Epithelial cell of esophagus (primary cell): ENCODE measurements around the gene TMEM167B.

Experiments used
- DNase-seq: peaks from one replicate; pipeline ENCODE4 v3.0.0; 2010; ENCODE audit warnings: low read depth
- H3K4me3 ChIP-seq: 2 replicates; pipeline ENCODE4 v1.5.1; 2011; ENCODE audit warnings: mild to moderate bottlenecking, low read length, control low read depth
- TF ChIP-seq, protein P1 (sequence below): IDR thresholded peaks from 2 replicates; pipeline ENCODE4 v1.5.1; 2011; ENCODE audit warnings: low read depth, mild to moderate bottlenecking, low read length, control low read depth, inconsistent platforms; ENCODE audit not compliant: insufficient read depth; ENCODE audit errors: missing control alignments

TMEM167B gene

DNA sequence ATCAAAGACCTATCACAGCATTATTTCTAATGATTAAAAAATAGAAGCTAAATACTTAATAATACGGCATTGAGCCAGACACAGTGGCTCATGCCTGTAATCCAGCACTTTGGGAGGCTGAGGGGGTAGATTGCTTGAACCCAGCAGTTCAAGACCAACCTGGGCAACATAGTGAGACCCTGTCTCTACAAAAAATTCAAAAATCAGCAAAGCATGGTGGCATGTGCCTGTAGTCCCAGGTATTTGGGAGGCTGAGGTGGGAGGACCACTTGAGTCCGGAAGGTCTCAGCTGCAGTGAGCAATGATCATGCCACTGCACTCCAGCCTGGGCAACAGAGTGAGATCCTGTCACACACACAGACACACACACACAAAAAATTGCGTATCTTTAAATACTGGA, 25.4 kb upstream of the TMEM167B start:
- no peak for DNase-seq
- TF ChIP-seq, protein P1, sequence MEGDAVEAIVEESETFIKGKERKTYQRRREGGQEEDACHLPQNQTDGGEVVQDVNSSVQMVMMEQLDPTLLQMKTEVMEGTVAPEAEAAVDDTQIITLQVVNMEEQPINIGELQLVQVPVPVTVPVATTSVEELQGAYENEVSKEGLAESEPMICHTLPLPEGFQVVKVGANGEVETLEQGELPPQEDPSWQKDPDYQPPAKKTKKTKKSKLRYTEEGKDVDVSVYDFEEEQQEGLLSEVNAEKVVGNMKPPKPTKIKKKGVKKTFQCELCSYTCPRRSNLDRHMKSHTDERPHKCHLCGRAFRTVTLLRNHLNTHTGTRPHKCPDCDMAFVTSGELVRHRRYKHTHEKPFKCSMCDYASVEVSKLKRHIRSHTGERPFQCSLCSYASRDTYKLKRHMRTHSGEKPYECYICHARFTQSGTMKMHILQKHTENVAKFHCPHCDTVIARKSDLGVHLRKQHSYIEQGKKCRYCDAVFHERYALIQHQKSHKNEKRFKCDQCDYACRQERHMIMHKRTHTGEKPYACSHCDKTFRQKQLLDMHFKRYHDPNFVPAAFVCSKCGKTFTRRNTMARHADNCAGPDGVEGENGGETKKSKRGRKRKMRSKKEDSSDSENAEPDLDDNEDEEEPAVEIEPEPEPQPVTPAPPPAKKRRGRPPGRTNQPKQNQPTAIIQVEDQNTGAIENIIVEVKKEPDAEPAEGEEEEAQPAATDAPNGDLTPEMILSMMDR, result no peak

DNA sequence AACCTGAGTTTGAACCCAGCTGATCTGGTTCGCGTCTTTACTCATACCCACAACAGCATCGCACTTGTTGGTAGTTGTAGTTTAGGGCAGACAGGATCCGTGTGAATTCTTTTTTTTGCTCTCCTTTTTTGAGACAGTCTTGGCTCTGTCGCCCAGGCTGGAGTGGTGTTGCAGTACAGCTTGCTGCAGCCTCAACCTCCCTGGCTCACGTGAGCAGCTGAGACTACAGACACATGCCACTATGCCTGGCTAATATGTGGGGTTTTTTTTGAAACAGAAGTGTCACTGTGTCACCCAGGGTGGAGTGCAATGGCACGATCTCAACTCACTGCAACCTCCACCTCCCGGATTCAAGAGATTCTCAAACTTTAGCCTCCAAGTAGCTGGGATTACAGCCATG, 22.7 kb upstream of the TMEM167B start:
- no peak overlapping the region for H3K4me3 ChIP-seq
- TF ChIP-seq, protein P1, result no peak
- no peak for DNase-seq

More for the DNA sequence above, 25.4 kb upstream of the TMEM167B start:
- no peak overlapping the region for H3K4me3 ChIP-seq

DNA sequence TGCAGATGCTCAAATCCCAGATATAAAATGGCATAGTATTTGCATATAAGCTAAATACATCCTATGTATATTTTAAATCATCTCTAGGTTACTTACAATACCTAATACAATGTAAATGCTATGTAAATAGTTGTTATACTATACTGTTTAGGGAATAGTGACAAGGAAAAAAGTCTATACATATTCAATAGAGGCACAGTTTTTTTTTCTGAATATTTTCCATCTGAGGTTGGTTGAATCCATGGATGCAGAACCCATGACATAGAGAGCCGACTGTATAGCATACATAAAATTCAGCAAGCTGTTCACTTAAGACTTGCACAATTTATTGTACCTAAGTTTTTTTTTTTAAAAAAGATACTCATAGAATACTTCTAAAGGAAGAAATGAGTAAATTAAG, 21.3 kb upstream of the TMEM167B start:
- TF ChIP-seq, protein P1, result no peak
- H3K4me3 ChIP-seq, result no peak overlapping the region
- DNase-seq, result no peak

DNA sequence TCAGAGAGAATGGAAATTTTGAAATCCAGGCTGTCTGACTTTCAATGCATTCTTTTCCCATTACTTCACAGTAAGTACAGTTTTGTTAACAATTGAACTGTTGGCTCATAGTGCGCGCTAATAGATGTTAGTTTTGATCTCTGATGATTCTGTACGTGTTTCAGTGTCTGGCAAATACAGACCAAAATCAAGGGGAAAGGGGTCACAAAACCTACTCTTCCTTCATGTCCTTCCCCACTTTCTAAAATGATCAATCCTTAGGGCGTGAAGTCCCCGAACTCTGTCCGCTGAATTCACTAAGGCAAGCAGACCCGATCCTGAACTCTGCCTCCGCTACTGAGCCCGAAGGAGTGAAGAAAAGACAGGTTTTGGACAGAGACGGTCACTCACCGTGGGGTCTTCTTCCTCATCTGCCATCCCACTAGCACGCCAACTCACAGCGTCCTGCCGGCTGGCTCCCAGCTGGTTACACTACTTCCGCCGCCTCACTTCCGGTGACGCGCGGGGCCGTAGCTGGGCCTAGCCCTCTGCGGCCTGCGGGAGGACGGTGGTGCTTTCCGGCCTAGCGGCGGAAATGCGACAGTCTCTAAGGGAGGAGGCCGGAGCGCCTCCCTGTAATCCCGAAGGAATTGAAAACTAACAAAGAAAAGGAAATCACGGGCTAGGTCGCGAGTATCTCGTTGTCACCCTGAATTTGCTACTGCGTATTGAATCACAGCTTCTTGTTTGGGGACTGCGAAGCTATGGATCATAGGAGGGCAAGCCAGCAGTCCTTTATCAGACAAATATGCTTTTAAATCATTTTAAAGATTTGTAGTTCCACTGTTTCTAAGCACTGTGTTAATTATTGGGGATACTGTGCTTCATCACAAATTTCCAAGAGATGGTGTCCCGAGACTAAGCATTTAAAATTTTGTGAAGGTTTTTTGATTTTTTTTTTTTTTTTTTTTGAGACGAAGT, 14.8 kb upstream of the TMEM167B start, which contains the start of gene TAF13:
Gene TAF13 (minus strand): TSS at position 473 of the 960 bp plus-strand sequence. CDS start 56 bp downstream, at position 417.
- TF ChIP-seq, protein P1, result peak; percentile 31
- peak; percentile 96 for DNase-seq
- peak within 1 kb of the TSS; percentile 90 for H3K4me3 ChIP-seq

DNA sequence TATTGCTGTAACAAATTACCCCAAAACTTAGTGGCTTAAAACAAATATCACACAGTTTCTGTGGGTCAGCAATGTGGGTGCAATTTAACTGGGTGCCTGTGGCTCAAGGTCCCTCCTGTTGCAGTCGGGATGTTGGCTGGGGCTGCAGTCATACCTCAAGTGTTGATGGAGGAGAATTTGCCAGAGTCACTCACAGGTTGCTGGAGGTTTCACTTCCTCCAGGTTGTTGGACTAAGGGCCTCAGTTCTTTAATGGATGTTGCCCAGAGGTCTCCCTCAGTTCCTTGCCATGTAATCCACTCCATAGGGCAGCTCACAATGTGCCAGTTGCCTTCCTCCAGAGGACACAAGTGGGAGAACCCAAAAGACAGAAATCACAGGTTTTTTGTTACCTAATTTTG, 12.2 kb upstream of the TMEM167B start:
- DNase-seq, result no peak
- TF ChIP-seq, protein P1, result no peak
- no peak overlapping the region for H3K4me3 ChIP-seq

DNA sequence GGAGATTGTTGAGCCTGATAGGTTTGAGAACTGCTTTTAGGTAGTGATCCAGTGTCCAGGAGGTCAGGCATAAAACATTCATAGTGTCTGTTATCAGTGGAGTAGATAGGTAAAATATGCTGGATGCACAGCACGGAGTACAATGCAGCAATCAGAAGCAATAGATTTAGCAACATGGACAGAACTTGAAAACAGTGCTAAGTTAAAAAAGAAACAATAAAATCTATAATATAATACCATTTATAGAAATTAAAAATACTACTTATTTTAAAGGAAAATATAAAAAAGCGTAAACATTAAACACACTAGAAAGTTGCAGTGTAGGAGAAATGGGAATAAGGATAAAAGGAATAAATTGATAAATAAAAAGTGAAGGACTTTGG, 11.3 kb upstream of the TMEM167B start:
- H3K4me3 ChIP-seq, result no peak overlapping the region
- no peak for DNase-seq
- TF ChIP-seq, protein P1, result no peak
